PC-9 (cell line): ENCODE results near the gene FCN3.

ENCODE experiments used
- CTCF ChIP-seq: fragments of 200-600 bp; sonication (generic); conservative IDR thresholded peaks from 2 replicates; pipeline ENCODE4 v1.6.1; 2017; ENCODE audit warnings: mixed run types, antibody characterized with exemption, mild to moderate bottlenecking, moderate library complexity
- EZH2 ChIP-seq: fragments of 200-600 bp; sonication (generic); IDR thresholded peaks from 2 replicates; pipeline ENCODE4 v1.8.0; 2017; ENCODE audit warnings: antibody characterized with exemption, low read depth

GRCh38 chr1:27346991-27347624 lies 27.5 kb downstream of the FCN3 start:
- TF ChIP-seq CTCF (no peak), EZH2 (no peak)
